ENCODE measurements around the gene ATRNL1.

Gene ATRNL1

DNA sequence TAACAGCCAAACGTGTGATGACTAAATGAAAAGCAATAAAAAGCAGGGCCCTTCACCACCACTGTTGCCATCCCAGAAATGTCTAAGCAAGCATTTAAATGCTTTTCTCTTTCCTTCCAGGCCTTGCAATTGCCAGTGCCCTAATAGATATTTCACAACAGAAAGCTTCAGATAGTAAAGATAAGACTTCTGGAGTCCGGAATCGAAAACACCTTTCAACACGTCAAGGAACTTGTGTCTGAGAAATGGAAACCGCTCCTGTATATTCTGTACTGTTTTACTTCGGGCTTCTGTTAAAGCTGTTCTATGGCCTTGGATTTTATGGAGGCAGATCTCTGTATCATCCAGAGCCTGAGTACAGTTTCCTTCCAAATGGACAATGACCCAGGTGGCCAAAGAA is 851.4 kb downstream of the ATRNL1 start:
- TF ChIP-seq, protein P1, sequence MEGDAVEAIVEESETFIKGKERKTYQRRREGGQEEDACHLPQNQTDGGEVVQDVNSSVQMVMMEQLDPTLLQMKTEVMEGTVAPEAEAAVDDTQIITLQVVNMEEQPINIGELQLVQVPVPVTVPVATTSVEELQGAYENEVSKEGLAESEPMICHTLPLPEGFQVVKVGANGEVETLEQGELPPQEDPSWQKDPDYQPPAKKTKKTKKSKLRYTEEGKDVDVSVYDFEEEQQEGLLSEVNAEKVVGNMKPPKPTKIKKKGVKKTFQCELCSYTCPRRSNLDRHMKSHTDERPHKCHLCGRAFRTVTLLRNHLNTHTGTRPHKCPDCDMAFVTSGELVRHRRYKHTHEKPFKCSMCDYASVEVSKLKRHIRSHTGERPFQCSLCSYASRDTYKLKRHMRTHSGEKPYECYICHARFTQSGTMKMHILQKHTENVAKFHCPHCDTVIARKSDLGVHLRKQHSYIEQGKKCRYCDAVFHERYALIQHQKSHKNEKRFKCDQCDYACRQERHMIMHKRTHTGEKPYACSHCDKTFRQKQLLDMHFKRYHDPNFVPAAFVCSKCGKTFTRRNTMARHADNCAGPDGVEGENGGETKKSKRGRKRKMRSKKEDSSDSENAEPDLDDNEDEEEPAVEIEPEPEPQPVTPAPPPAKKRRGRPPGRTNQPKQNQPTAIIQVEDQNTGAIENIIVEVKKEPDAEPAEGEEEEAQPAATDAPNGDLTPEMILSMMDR (IDR thresholded peaks at IDR 0.05), result no peak

DNA sequence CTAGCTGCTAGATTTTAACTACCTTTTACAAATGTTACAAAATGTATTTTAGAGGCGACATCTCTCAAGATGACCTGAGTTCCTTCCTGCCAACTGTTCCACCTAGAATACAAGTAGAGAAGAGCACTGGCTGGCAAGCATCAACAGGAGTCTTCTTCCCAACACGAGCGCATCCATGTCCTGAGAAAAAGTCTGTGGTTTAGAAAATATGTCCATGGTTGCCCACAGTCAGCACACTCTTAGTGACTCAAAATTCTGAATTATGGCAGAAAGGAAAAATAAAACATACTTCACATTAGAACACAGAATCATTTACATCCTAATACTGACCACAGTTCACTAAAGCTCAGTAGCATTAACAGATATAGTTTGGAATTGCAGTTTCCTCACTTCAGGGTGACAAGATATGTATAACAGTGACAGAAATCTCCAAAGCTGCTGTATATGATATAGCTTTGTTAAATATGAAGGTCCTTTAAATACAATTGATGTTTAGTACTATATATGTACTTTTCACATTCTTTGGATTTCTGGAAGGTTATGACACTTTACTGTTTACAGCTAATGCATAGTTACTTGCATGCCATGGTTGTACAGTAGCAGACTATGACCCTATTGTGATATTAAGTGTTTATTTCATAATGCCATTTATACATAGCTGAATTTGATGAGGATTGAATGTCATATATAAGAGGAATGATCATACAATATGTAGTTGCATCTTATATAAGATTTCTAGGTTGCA is 852.7 kb downstream of the ATRNL1 start:
- TF ChIP-seq, protein P1 (IDR thresholded peaks at IDR 0.05), result no peak

DNA sequence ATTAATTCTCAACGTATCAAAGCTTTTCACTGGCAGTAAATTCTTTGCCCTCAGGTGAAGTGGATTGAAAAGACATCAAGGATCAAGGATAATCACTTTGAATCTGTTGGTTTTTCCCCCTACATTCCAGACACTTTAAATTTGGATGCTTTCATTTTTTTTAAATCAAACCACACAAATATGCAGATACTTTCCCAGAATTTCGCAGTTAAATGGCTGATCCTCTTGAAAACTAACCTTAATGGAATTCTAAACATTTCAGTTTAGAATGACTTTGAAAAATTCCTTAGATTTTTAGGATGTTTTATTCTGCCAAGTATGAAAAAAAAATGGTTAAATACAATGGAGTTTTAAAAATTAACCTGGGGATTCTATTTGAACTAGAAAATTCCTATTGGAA is 853.9 kb downstream of the ATRNL1 start:
- TF ChIP-seq, protein P1 (IDR thresholded peaks at IDR 0.05), result no peak

DNA sequence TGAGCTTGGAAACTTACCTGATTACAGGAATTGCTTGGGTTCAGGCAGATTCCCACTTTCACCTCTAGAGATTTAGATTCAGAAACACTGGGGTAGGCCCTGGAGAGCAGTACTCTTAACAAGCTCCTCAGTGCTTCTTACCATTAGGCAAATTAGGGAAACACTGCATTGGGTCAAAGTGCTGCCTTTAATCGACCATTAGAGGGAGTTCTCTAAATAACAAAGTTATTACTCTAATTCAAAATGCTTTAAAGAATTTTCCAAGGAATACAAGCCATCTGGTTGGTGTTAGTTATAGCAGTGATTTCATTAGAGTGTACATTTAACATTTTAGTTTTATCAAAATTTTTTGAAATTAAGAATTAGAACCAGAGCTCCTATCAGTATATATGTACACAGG is 855.3 kb downstream of the ATRNL1 start:
- TF ChIP-seq, protein P1 (IDR thresholded peaks at IDR 0.05), result peak; percentile 66

DNA sequence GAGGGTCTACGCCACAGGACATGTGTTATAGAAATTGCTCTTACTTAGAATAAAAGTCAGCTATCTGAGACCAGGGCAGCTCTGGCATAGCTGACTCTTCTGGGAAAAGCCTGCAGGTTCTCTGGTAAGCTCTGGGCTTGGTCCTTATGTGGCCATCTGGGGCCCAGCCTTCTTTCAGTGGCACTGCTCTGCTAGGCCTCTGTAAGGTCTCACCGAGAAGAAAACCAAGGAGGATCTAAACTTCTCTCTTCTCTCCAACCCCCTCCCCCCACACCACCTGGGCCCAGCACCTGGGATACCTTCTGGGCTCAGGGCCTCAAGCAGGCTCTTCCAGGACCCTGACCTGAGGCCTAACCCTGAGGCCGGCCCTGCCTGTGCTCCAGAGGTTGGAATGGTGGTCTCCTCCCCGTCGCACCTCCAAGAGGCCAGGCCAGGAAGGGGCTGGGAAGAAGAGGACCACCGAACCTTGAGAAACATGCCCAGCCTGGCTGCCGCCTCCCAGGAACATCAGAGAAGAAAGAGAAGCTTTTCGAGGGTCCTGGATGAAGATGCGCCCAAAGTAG is 856.2 kb downstream of the ATRNL1 start:
- TF ChIP-seq, protein P1 (IDR thresholded peaks at IDR 0.05), result no peak

DNA sequence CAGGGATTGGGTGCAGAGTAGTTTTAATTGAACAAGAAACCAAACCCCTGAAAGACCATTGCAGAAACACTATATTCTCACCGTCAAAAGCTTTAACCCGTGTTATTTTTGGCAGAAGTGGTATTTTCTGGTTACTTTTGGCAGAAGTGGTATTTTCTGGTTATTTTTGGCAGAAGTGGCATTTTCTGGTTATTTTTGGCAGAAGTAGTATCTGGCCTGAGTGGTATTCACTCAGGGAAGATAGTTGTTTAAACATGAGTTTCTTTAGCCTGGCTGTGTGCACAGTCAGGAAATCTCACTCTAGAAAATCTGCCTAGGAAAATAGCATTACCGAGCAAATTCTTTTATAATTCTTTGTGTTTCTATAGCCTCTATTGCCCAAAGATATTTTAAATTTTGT is 857.2 kb downstream of the ATRNL1 start:
- TF ChIP-seq, protein P1 (IDR thresholded peaks at IDR 0.05), result no peak

DNA sequence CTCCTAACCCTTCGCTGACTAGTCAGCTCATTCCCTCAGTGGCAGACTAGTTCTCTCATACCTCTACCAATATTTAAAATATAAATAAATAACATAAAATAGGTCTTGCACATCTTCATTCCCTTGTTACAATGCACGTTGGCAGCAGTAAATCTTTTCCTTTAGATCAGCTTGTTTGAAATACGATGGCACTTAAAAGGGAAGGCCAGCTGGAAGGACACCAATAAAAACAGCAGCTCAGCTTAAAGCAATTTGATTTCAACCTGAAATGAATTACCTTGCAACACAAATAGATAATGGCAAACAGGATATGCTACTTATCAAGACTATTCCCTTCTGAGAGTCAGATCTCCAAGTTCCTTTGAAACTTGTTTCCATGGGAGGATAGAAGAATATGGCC is 858.1 kb downstream of the ATRNL1 start:
- TF ChIP-seq, protein P1 (IDR thresholded peaks at IDR 0.05), result no peak

All from LNCAP (cell line).